ENCODE results near the gene PTOV1. TPM values are rescaled to one million over a fixed set of nuclear protein-coding genes. Genes with fewer than 3 reads are reported as not detected.

Gene PTOV1
- total RNA-seq, 2 experiments from 2014 or later, result 105 to 124 TPM

DNA sequence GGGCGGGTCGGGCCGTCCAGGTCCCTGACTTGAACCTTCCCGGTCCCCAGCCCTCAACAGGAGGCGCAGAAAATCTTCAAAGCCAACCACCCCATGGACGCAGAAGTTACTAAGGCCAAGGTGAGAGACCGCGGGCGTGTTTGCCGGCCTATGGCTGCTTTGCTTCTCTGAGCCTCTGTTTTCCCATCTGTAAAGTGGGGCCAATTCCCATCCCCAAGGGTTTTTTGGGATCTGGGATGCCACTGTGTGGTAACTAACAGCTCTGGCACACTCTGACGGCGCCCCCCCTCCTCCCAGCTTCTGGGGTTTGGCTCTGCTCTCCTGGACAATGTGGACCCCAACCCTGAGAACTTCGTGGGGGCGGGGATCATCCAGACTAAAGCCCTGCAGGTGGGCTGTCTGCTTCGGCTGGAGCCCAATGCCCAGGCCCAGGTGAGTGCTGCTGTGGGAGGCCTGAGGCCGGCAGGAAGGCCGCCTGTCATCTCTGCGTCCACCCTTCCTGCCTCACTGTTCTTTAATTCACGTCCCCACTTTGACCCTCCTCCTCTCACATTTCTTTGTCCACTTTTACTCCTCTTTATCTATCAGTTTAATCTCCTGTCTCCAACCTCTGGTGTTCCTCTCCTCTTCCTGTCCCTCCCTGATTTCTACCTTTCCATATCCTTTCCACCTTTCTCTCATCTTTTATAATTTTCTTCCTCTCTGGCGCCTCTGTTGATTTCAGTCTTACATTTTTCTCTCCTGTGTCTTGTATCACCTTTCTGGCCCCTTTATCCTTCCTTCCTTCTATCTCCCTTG, 44.9 kb upstream of the PTOV1 start:
- Histone ChIP-seq H3K27ac (ENCODE audit: low read depth, low read length, poor library complexity, severe bottlenecking) (no peak overlapping the region), H3K4me2 (ENCODE audit: low read length) (no peak overlapping the region), H3K9me2 (ENCODE audit: insufficient read depth, low read length) (no peaks in the 10 kb centered on the region), H3K9me3 (ENCODE audit: low read length) (no peaks in the 10 kb centered on the region), H3K4me3 (ENCODE audit: low read depth, low read length, poor library complexity, severe bottlenecking) (no peak overlapping the region), H4K20me1 (ENCODE audit: insufficient read depth, low read length) (no peaks in the 10 kb centered on the region), H2AFZ (ENCODE audit: low read length) (no peak overlapping the region), H3K4me1 (ENCODE audit: insufficient read depth, low read length, poor library complexity, severe bottlenecking) (peaks cover 18% of the 10 kb centered on the region), H3K36me3 (ENCODE audit: insufficient read depth, low read length) (peaks cover 54% of the 10 kb centered on the region), H3K79me2 (ENCODE audit: insufficient read depth, low read depth, low read length) (no peaks in the 10 kb centered on the region)
- ChIA-PET POLR2A (no interaction called here), CTCF (ENCODE audit: unreplicated experiment) (no interaction called here)
- TF ChIP-seq, protein P1, sequence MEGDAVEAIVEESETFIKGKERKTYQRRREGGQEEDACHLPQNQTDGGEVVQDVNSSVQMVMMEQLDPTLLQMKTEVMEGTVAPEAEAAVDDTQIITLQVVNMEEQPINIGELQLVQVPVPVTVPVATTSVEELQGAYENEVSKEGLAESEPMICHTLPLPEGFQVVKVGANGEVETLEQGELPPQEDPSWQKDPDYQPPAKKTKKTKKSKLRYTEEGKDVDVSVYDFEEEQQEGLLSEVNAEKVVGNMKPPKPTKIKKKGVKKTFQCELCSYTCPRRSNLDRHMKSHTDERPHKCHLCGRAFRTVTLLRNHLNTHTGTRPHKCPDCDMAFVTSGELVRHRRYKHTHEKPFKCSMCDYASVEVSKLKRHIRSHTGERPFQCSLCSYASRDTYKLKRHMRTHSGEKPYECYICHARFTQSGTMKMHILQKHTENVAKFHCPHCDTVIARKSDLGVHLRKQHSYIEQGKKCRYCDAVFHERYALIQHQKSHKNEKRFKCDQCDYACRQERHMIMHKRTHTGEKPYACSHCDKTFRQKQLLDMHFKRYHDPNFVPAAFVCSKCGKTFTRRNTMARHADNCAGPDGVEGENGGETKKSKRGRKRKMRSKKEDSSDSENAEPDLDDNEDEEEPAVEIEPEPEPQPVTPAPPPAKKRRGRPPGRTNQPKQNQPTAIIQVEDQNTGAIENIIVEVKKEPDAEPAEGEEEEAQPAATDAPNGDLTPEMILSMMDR (conservative IDR thresholded peaks at IDR 0.05; ENCODE audit: low read length), result no peak
- TF ChIP-seq EZH2phosphoT487 (IDR thresholded peaks at IDR 0.05; ENCODE audit: borderline replicate concordance, low read depth, low read length), result no peak
- intact Hi-C loops (cut with micrococcal nuclease; ENCODE audit: unreplicated experiment), result no loop called here
- no peak for DNase-seq (ENCODE audit: low spot score)
- BruUV-seq (replicated peaks), result no TSS peak

DNA sequence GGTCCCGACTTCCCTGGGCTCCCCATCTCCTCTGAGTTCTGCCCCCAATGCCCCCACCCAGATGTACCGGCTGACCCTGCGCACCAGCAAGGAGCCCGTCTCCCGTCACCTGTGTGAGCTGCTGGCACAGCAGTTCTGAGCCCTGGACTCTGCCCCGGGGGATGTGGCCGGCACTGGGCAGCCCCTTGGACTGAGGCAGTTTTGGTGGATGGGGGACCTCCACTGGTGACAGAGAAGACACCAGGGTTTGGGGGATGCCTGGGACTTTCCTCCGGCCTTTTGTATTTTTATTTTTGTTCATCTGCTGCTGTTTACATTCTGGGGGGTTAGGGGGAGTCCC, 44.4 kb upstream of the PTOV1 start:
- no peaks in the 10 kb centered on the region for H4K20me1 ChIP-seq (ENCODE audit: insufficient read depth, low read length)
- TF ChIP-seq, protein P1 (conservative IDR thresholded peaks at IDR 0.05; ENCODE audit: low read length), result no peak
- no peak for TF ChIP-seq EZH2phosphoT487 (IDR thresholded peaks at IDR 0.05; ENCODE audit: borderline replicate concordance, low read depth, low read length)
- no peak overlapping the region for H3K4me3 ChIP-seq (ENCODE audit: low read depth, low read length, poor library complexity, severe bottlenecking)
- H3K4me1 ChIP-seq (ENCODE audit: insufficient read depth, low read length, poor library complexity, severe bottlenecking), result peaks cover 18% of the 10 kb centered on the region
- ChIA-PET CTCF (ENCODE audit: unreplicated experiment) (no interaction called here), POLR2A (no interaction called here)
- no peaks in the 10 kb centered on the region for H3K9me3 ChIP-seq (ENCODE audit: low read length)
- DNase-seq (ENCODE audit: low spot score), result no peak
- no peak overlapping the region for H2AFZ ChIP-seq (ENCODE audit: low read length)
- no peak overlapping the region for H3K27ac ChIP-seq (ENCODE audit: low read depth, low read length, poor library complexity, severe bottlenecking)
- BruUV-seq (replicated peaks), result TSS peak; percentile 57
- intact Hi-C loops (cut with micrococcal nuclease; ENCODE audit: unreplicated experiment), result no loop called here
- H3K4me2 ChIP-seq (ENCODE audit: low read length), result no peak overlapping the region
- H3K36me3 ChIP-seq (ENCODE audit: insufficient read depth, low read length), result peaks cover 51% of the 10 kb centered on the region
- H3K9me2 ChIP-seq (ENCODE audit: insufficient read depth, low read length), result no peaks in the 10 kb centered on the region
- no peaks in the 10 kb centered on the region for H3K79me2 ChIP-seq (ENCODE audit: insufficient read depth, low read depth, low read length)

DNA sequence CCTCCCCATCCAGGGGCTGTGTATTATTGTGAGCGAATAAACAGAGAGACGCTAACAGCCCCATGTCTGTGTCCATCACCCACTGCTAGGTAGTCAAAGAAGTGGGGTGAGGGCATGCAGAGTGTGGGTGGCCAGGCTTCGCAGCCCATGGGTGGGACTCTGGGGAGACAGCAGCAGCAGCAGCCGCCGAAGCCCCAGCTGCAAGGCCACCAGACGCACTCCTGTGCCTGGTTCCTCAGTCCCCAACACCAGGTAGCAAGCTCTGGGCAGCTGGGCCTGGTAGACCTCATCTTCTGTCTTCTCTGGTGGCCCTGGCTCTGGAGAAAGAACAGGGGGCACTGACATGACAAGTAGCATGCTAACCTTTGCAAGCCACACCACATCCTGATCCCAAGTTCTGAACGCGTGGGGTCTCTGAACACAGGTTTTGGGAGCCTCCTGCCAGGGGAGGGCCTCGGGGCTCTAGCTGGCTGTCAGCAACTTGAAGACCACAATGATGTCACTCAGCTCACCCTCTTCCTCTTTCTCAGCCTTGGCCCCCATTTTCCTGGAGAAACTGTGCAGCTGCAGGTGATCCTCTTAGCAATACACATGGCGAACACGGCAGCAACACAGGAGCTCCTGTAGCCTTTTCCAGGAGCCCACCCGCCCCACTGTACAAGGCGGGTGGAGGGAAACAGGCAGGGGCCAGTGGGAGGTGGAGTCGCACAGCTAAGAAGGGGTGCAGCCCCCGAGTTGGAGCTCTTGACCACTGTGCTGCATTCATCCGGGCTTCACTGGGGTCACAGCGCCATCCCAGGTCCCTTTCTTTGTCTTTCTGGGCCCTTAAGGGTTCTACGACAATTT, 43.7 kb upstream of the PTOV1 start:
- no peak overlapping the region for H3K4me3 ChIP-seq (ENCODE audit: low read depth, low read length, poor library complexity, severe bottlenecking)
- H2AFZ ChIP-seq (ENCODE audit: low read length), result no peak overlapping the region
- ChIA-PET CTCF (ENCODE audit: unreplicated experiment) (no interaction called here), POLR2A (no interaction called here)
- no peak for TF ChIP-seq EZH2phosphoT487 (IDR thresholded peaks at IDR 0.05; ENCODE audit: borderline replicate concordance, low read depth, low read length)
- TF ChIP-seq, protein P1 (conservative IDR thresholded peaks at IDR 0.05; ENCODE audit: low read length), result no peak
- peaks cover 22% of the 10 kb centered on the region for H3K4me1 ChIP-seq (ENCODE audit: insufficient read depth, low read length, poor library complexity, severe bottlenecking)
- no TSS peak for BruUV-seq (replicated peaks)
- H3K9me2 ChIP-seq (ENCODE audit: insufficient read depth, low read length), result no peaks in the 10 kb centered on the region
- no peaks in the 10 kb centered on the region for H3K9me3 ChIP-seq (ENCODE audit: low read length)
- H3K4me2 ChIP-seq (ENCODE audit: low read length), result no peak overlapping the region
- H4K20me1 ChIP-seq (ENCODE audit: insufficient read depth, low read length), result no peaks in the 10 kb centered on the region
- peaks cover 51% of the 10 kb centered on the region for H3K36me3 ChIP-seq (ENCODE audit: insufficient read depth, low read length)
- no peak for DNase-seq (ENCODE audit: low spot score)
- H3K79me2 ChIP-seq (ENCODE audit: insufficient read depth, low read depth, low read length), result no peaks in the 10 kb centered on the region
- H3K27ac ChIP-seq (ENCODE audit: low read depth, low read length, poor library complexity, severe bottlenecking), result no peak overlapping the region
- intact Hi-C loops (cut with micrococcal nuclease; ENCODE audit: unreplicated experiment), result no loop called here
